AG10803 (cell line): ENCODE measurements around the gene P2RX5.
A peak's percentile ranks its signal among the peaks of the same experiment; 100 is the strongest.

Source experiments
- DNase-seq: peaks from one replicate; pipeline ENCODE4 v3.0.0; 2010; ENCODE audit warnings: low read depth
- H3K4me3 ChIP-seq: 2 replicates; pipeline ENCODE4 v1.5.1; 2011; ENCODE audit warnings: mild to moderate bottlenecking, low read length, control low read depth
- CTCF ChIP-seq: conservative IDR thresholded peaks from 2 replicates; pipeline ENCODE4 v1.5.1; 2011; ENCODE audit warnings: mild to moderate bottlenecking, low read length, control low read depth, inconsistent platforms

P2RX5 gene

GRCh38 chr17:3639981-3640596, 55.9 kb downstream of the P2RX5 start:
- H3K4me3 ChIP-seq, result no peak overlapping the region
- no peak for TF ChIP-seq CTCF
- peak; percentile 38 for DNase-seq

- peak overlapping the region; percentile 86 for H3K4me3 ChIP-seq
- DNase-seq, result no peak
- TF ChIP-seq CTCF, result no peak
Observed at GRCh38 chr17:3636908-3637373, 59.0 kb downstream of the P2RX5 start.

GRCh38 chr17:3636154-3636907, 59.6 kb downstream of the P2RX5 start, which contains the start of the genes CTNS and SHPK:
Gene CTNS (plus strand): TSS chr17:3636760. CDS start chr17:3640207, 3,447 bp downstream.
Gene SHPK (minus strand): TSS chr17:3636250. CDS start chr17:3636219, 31 bp downstream.
- peak; percentile 96 for DNase-seq
- TF ChIP-seq CTCF, result no peak
- H3K4me3 ChIP-seq, result peak within 1 kb of the TSS; percentile 86

GRCh38 chr17:3635474-3636153, 60.3 kb downstream of the P2RX5 start:
- TF ChIP-seq CTCF, result no peak
- no peak for DNase-seq
- peak overlapping the region; percentile 76 for H3K4me3 ChIP-seq

GRCh38 chr17:3632287-3632686, 63.7 kb downstream of the P2RX5 start:
- TF ChIP-seq CTCF, result no peak
- H3K4me3 ChIP-seq, result no peak overlapping the region
- DNase-seq, result no peak

- H3K4me3 ChIP-seq, result no peak overlapping the region
- TF ChIP-seq CTCF, result no peak
- DNase-seq, result no peak
Observed at GRCh38 chr17:3630781-3631180, 65.2 kb downstream of the P2RX5 start.
